Bronchial smooth muscle cell (primary cell): ENCODE results near the gene BLOC1S3. TPM values are rescaled to one million over a fixed set of nuclear protein-coding genes. Genes with fewer than 3 reads are reported as not detected.

Experiments used
- total RNA-seq: library from RNA; depleted of rRNA; stranded (reverse); fragments of >200 nt; gene quantifications from 2 replicates; pipeline ENCODE4 v1.2.1, GENCODE V29; 2014

Gene BLOC1S3
- total RNA-seq = 1.8 and 2.2 TPM in 2 replicates

GRCh38 chr19:45178262-45179071 is at the start of gene BLOC1S3:
Gene BLOC1S3, plus strand, starts transcription at chr19:45178784. Its CDS starts 513 bp downstream, at chr19:45179297.

GRCh38 chr19:45160870-45161737 is 17.5 kb upstream of the BLOC1S3 start, which contains the start of gene NKPD1:
Gene NKPD1, minus strand, starts transcription at chr19:45160982. Its CDS starts 832 bp downstream, at chr19:45160150.

GRCh38 chr19:45177817-45178261 is 745 bp upstream of the BLOC1S3 start, which contains the start of gene TRAPPC6A:
Gene TRAPPC6A, minus strand, starts transcription at chr19:45178237. Its CDS starts 19 bp downstream, at chr19:45178218.

Other genes with a start within 250 kb of the BLOC1S3 start
- gene APOC4, start 236.5 kb upstream of the BLOC1S3 start, total RNA-seq = not detected in 2 replicates
- not detected in 2 replicates for gene APOC2, start 232.7 kb upstream of the BLOC1S3 start, total RNA-seq
- 26.1 and 30.4 TPM in 2 replicates for gene CLPTM1, start 223.4 kb upstream of the BLOC1S3 start, total RNA-seq
- 3.3 and 6.9 TPM in 2 replicates for gene RELB, start 177.3 kb upstream of the BLOC1S3 start, total RNA-seq
- 12.3 and 17.8 TPM in 2 replicates for gene CLASRP, start 139.7 kb upstream of the BLOC1S3 start, total RNA-seq
- not detected in 2 replicates for gene ZNF296, start 102.3 kb upstream of the BLOC1S3 start, total RNA-seq
- gene GEMIN7, start 99.5 kb upstream of the BLOC1S3 start, total RNA-seq = 9.9 and 11.8 TPM in 2 replicates
- gene PPP1R37, start 85.6 kb upstream of the BLOC1S3 start, total RNA-seq = 25.0 and 32.2 TPM in 2 replicates
- 0.47 and 0.52 TPM in 2 replicates for gene NKPD1, start 17.8 kb upstream of the BLOC1S3 start, total RNA-seq
- gene TRAPPC6A, start 547 bp upstream of the BLOC1S3 start, total RNA-seq = 11.0 and 13.4 TPM in 2 replicates
- gene EXOC3L2, start 66.6 kb downstream of the BLOC1S3 start, total RNA-seq = 0.16 TPM in 1 of 2 replicates, not detected in the other
- 8.2 and 15.9 TPM in 2 replicates for gene MARK4, start 72.5 kb downstream of the BLOC1S3 start, total RNA-seq
- gene CKM, start 144.1 kb downstream of the BLOC1S3 start, total RNA-seq = not detected in 2 replicates
- gene KLC3, start 162.0 kb downstream of the BLOC1S3 start, total RNA-seq = 0.16 TPM in 1 of 2 replicates, not detected in the other
- 12.5 and 13.2 TPM in 2 replicates for gene ERCC2, start 191.8 kb downstream of the BLOC1S3 start, total RNA-seq
- 0.60 and 1.3 TPM in 2 replicates for gene PPP1R13L, start 226.3 kb downstream of the BLOC1S3 start, total RNA-seq
- 1.5 and 2.0 TPM in 2 replicates for gene POLR1G, start 227.9 kb downstream of the BLOC1S3 start, total RNA-seq
- gene ERCC1, start 245.1 kb downstream of the BLOC1S3 start, total RNA-seq = 45.9 and 58.8 TPM in 2 replicates